ENCODE results near the gene ASCC3.
"Not testable (repeated sequence)": the region's sequence is repeated elsewhere in the genome, so short reads cannot be mapped to it uniquely, and the experiment has no call there.

Gene ASCC3

GRCh38 chr6:100803264-100804045, 77.7 kb downstream of the ASCC3 start:
- DNase-seq (ENCODE audit: low read depth, low spot score), result no peak

GRCh38 chr6:100801036-100801435, 80.1 kb downstream of the ASCC3 start:
- DNase-seq (ENCODE audit: low read depth, low spot score), result no peak

DNA sequence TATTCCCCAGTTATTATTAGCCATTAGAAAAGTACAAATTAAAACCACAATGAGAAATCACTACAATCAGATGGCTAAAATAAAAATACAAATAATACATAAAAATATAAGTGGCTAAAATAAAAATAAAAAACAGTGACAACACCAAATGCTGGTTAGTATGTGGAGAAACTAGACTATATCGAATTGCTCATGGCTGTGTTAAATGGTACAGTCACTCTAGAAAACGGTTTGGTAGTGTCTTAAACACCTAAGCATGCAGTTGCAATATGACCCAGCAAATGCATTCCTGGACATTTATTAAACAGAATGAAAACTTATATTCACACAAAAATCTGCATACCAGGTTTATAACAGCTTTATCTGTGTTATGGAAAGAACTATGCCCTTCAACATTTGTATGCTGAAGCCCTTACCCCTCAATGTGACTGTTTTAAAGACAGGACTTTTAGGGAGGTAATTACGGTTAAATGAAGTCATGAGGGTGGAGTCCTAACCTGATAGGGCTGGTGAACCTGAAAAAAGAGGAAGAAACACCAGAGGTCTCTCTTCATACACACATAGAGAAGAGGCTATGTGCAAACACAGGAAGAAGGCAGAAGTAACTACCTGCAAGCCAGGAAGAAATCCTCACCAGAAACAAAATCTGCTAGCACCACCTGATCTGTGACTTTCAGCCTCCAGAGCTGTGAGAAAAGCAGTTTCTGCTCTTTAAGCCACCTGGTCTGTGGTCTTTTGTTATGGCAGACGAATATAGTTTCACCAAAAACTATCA, 84.9 kb downstream of the ASCC3 start:
- DNase-seq (ENCODE audit: low read depth, low spot score), result no peak

- DNase-seq (ENCODE audit: low read depth, low spot score), result no peak
Measured at GRCh38 chr6:100790084-100790483, 91.0 kb downstream of the ASCC3 start.

DNA sequence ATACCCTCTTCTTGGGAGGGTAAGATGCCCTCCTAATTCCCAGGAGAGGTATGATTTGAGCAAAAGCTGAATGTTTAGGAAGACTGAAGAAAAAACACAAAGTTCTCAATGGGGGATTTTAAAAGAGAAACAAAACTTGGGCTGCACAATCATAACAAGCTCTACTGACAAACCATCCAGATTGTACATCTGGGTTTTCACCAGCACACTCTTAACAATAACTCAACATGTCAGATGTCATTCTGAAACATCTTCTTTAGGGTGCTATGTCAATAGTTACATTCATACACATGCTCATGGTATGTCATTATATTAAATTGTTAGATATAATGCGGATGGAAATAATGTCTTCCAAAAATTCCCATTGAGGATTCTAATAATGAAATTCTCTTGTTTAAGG, 95.1 kb downstream of the ASCC3 start:
- peak; percentile 48 for DNase-seq (ENCODE audit: low read depth, low spot score)

DNA sequence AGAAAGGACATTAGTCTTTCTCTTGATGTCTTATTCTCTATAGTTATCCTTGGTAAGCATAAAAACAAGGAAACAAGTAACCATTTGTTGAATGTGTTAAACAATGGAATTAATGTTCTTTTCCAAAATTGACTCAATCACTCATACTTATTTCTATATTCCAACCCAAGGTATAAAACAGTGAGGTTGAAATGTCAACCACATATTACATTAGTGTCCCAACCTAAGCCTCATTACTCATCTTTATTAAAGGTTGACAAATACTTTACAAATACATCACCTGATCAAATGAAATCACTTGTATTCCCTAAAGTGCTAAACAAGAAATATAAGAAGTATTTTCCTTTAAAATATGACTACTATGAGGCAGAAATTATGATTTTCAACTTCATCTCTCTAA, 100.5 kb downstream of the ASCC3 start:
- no peak for DNase-seq (ENCODE audit: low read depth, low spot score)

- DNase-seq (ENCODE audit: low read depth, low spot score), result no peak
Measured at GRCh38 chr6:100775667-100776066, 105.5 kb downstream of the ASCC3 start.

DNA sequence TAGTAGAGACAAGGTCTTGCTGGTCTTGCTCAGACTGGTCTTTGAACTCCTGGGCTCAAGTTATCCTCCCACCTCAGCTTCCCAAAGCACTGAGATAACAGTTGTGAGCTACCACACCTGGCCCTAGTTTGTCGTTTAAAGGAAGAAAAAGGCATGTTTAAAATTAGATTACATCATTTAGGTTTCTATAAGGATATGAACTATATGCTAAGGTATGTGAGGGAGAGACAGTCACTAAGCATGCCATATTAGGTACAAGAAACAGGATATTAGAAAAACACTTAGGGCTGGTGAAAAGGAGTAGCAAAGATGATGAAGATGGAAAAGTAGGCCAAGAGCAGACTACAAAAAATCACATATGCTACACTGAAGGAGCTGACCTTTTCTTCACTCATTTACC, 106.4 kb downstream of the ASCC3 start:
- no peak for DNase-seq (ENCODE audit: low read depth, low spot score)

GRCh38 chr6:100768816-100769351, 112.2 kb downstream of the ASCC3 start:
- no peak for DNase-seq (ENCODE audit: low read depth, low spot score)

DNA sequence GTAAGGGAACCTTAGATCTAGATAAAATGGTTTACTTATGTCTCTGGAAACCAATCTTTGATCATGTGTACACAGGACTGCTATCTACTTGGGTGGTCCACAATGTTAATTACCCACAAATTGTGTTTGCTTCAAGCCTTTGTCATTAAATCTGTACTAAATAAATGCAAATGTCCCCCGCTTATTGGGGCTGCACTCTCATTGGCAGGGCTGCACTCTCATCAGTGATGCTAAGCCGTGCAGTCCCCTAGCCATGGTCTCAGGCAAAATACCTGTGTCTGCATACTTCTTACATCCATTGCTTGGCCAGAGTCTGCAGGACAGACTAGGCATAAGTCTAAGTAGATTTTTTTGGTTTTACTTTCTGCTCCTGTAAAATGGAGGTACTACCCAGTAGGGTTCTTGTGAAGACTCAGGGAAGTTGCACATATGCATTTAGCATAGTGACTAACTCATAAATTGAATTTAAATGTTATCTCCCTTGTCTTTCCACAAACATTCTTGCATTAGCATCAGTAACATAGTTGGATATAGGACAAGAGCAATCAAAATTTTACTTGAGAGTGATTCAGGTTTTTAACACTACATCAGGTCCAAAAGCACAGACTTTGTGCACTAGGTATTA, 117.4 kb downstream of the ASCC3 start:
- DNase-seq (ENCODE audit: low read depth, low spot score), result no peak

- no peak for DNase-seq (ENCODE audit: low read depth, low spot score)
Measured at GRCh38 chr6:100761841-100762240, 119.3 kb downstream of the ASCC3 start.

DNA sequence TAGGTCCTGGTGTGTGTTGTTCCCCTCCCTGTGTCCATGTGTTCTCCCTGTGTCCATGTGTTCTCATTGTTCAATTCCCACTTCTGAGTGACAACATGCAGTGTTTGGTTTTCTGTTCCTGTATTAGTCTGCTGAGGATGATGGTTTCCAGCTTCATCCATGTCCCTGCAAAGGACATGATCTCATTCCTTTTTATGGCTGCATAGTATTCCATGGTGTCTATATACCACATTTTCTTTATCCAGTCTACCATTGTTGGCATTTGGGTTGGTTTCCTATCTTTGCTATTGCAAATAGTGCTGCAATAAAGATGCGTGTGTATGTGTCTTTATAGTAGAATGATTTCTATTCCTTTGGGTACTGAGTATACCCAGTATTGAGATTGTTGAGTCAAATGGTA, 122.7 kb downstream of the ASCC3 start:
- DNase-seq (ENCODE audit: low read depth, low spot score), result not testable (repeated sequence)

DNA sequence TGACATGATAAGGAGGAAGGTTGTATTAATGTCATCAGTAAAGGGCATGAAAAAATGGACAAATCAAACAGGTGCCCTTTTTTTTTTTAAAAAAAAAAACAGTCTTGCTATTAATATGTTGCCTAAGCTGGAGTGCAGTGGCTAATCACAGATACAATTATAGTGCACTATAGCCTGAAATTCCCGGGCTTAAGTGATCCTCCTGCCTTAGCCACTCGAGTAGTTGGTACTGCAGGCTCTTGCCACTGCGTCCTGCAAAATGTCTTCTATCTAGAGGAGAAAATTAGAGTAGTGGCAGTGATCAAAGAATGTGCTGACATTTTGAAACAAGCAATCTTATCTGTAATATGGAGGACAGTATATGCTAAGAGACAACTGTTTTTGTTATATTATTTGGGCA, 127.7 kb downstream of the ASCC3 start:
- no peak for DNase-seq (ENCODE audit: low read depth, low spot score)

DNA sequence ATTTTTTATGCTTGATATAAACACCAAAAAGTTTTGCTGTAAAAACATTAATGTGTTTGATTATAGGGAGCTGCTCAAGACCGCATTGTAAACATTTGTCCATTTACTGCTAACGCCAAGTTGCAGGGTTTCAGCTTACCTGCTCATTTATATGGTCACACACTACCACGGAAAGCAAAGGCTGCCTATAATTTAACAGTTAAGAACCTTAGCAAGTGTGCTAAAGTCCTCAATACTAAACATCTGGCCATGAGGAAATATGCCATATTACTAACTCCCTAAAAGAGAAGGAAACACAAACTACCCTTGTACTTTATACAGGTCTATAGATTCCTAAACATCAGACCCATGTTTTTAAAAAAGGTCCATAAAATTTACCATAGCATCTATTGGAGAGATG, 129.5 kb downstream of the ASCC3 start:
- DNase-seq (ENCODE audit: low read depth, low spot score), result no peak

GRCh38 chr6:100745419-100746041, 135.6 kb downstream of the ASCC3 start:
- DNase-seq (ENCODE audit: low read depth, low spot score), result no peak

DNA sequence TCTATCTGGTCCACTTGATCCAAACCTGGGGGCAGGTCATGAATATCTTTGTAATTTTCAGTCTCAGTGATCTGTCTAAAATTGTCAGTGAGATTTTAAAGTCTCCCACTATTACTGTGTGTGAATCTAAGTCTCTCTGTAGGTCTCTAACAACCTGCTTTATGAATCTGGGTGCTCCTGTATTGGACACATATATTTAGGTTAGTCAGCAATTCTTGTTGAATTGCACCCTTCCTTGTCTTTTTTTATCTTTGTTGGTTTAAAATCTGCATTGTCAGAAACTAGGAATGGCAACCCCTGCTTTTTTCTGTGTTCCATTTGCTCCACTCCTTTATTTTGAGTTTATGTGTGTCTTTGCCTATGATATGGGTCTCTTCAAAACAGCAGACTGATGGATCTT, 140.7 kb downstream of the ASCC3 start:
- no peak for DNase-seq (ENCODE audit: low read depth, low spot score)

DNA sequence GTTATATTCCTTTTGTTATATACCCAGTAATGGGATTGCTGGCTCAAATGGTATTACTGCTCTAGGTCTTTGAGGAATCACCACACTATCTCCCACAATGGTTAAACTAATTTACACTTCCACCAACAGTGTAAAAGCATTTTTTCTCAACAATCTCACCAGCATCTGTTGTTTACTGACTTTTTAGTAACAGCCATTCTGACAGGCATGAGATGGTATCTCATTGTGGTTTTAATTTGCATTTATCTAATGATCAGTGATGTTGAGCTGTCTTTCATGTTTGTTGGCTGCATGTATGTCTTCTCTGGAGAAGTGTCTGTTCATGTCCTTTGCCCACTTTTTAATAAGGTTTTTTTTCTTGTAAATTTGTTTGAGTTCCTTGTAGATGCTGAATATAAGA, 143.4 kb downstream of the ASCC3 start:
- not testable (repeated sequence) for DNase-seq (ENCODE audit: low read depth, low spot score)

DNA sequence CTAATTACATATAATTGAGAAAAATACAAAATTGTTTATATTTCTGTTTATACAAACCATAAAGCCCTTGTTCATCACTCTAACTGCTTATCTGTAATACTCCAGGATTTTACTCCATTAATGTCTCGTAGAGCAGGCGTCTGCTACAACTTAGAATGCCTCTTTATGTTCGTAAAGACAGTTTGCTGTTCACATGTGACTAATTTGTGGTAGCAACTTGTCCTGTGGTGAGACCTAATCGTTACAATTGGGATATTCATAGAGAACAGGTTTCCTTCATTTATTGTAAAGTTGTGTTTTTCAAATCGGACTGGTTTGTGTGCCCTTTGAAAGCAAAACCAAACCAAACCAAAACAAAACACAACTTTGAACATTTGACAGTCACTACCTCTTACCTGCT, 149.7 kb downstream of the ASCC3 start:
- no peak for DNase-seq (ENCODE audit: low read depth, low spot score)

DNA sequence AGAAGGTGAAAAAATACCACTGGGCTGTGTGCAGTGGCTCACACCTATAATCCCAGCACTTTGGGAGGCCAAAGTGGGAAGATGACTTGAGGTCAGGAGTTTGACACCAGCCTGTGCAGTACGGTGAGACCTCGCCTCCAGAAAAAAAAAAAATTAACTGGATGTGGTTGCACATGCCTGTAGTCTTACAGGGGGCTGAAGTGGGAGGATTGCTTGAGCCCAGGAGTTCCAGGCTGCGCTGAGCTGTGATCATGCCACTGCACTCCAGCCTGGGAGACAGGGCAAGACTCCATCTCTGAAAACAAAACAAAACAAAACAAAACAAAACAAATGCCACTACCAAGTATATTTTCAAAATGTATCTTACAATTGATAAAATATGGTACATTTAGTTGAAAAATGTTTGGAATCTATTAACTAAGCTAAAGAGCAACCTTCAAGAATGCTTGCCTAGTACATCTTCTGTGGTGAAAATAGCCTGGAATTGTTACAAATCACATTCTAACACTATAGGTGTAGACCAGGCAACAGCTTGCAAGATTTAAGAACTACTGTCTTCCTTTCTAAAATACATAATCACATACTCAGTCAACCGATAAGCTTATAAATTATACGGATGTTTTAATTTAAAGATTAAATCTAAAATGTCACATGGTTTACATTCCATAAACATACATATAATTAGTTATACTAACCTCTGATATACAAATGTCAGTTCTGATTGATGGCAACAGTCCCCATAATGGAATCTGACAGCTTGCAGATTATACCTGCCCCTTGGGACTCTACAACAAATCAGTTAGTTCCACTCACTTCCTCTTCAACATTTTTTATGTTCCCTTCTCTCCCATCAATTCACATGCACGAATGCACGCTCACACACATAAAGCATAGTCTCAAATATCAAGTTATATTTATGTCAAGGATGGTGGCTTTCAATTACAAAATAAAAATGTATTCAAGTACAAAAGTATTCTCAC, 150.8 kb downstream of the ASCC3 start:
- DNase-seq (ENCODE audit: low read depth, low spot score), result no peak

- no peak for DNase-seq (ENCODE audit: low read depth, low spot score)
Measured at GRCh38 chr6:100726666-100727065, 154.5 kb downstream of the ASCC3 start.

GRCh38 chr6:100724696-100725095, 156.4 kb downstream of the ASCC3 start:
- DNase-seq (ENCODE audit: low read depth, low spot score), result no peak
